Epithelial cell of prostate (primary cell): ENCODE data around the gene SEMA3C.

Experiments
- DNase-seq: peaks from one replicate; pipeline ENCODE4 v3.0.0-alpha.2; 2011; ENCODE audit warnings: low read depth, low spot score
- H3K27ac ChIP-seq: fragments of 450-650 bp; 2 replicates; pipeline ENCODE4 v1.5.1; 2017; ENCODE audit warnings: mild to moderate bottlenecking

Gene SEMA3C

GRCh38 chr7:80721883-80722615, 196.8 kb downstream of the SEMA3C start:
- peak; percentile 29 for DNase-seq
- H3K27ac ChIP-seq: peak overlapping the region; percentile 72

DNA sequence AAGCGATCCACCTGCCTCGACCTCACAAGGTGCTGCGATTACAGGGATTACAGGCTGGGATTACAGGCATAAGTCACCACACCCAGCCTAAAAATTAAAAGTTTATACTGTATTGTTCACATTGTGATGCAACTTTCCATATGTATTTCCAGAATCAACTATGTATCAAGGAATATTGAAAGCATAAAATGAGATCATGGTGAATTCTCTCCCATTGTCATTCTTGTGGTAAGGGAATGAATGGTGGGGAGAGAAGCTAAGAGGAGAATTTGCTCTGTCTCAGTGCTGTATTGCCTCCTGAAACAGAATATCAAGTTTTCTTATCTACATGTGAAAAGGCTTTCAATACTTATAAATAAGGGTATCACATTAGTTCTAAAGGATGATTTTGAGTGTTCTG, 198.7 kb downstream of the SEMA3C start:
- no peak overlapping the region for H3K27ac ChIP-seq
- no peak for DNase-seq

GRCh38 chr7:80719261-80719660, 199.6 kb downstream of the SEMA3C start:
- DNase-seq: peak; percentile 12
- no peak overlapping the region for H3K27ac ChIP-seq

GRCh38 chr7:80711531-80711930, 207.3 kb downstream of the SEMA3C start:
- no peak overlapping the region for H3K27ac ChIP-seq
- DNase-seq: no peak

DNA sequence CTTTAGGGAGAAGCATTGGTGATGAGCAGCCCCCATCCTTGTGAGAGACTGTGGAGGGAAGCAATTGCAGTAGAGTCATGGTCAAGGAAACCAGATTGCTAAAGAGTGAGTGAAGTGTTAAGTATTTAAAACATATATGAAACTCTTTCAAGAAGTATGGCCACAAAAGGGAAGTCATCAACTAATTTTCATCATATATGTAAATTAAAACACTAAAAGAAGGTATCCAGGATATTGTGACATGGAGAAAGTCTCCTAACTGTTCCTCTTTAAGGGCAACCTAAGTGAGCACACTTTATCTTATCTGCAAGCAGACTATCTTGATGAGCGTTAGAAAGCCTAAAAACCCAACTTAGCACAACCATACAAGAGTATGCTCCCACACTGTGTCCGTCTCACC, 210.7 kb downstream of the SEMA3C start:
- H3K27ac ChIP-seq: no peak overlapping the region
- DNase-seq: no peak

- DNase-seq: no peak
These were observed 211.5 kb downstream of the SEMA3C start for GRCh38 chr7:80707318-80707717.

DNA sequence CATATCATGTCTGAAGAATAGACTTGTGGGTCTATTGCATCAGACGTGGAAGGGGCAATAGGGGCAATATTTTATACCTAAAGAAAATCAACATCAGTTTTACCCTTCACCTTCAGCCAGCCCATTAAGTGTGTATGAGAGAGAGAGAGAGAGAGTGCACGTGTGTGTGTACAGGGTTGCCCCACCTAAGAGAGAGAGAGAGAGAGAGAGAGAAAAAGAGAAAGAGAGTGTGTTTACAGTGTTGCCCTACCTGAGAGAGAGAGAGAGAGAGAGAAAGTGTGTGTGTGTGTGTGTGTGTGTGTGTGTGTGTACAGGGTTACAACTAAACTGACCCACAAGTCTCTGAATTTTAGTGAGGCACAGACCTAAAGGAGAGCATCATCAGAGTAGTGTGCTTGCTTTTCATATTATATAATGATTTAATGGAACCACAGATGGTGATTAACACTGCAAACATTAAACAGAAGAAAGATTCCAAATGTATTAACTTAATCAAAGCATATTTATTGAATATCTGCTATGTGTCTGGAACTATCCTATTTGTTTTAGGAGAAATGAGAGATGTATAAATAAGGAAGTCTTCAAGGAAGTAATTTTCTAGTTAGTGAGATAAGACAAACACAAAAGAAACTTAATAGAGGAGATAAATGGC, 213.6 kb downstream of the SEMA3C start:
- no peak for DNase-seq
- H3K27ac ChIP-seq: no peak overlapping the region

More at GRCh38 chr7:80707318-80707717, 211.5 kb downstream of the SEMA3C start:
- H3K27ac ChIP-seq: no peak overlapping the region

GRCh38 chr7:80703272-80703671, 215.6 kb downstream of the SEMA3C start:
- DNase-seq: no peak
- no peak overlapping the region for H3K27ac ChIP-seq

DNA sequence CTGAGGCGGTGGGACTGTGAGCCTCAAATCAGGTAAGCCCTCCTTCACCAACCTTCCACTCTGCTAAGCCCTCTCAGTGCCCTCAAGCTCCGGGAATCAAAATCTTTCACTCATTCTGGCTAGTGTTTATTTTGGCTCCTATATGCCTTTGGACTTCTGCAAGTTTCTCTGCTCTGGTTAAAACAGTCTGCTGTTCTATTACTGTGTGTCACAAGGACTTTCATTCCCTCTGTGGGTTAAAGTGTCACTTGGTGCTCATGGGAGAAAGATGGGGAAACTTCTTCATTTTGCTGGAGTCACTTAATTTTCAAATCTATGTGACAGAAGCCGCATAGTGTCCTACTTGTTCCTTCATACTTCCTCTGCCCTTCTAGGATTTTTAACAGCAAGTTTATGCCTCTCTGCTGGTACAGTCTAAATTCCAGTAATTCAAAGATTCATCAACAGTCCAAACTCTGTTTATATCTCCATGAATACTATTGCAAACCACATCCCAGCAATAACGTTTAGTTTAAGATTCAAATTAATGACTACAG, 219.1 kb downstream of the SEMA3C start:
- no peak overlapping the region for H3K27ac ChIP-seq
- DNase-seq: no peak

DNA sequence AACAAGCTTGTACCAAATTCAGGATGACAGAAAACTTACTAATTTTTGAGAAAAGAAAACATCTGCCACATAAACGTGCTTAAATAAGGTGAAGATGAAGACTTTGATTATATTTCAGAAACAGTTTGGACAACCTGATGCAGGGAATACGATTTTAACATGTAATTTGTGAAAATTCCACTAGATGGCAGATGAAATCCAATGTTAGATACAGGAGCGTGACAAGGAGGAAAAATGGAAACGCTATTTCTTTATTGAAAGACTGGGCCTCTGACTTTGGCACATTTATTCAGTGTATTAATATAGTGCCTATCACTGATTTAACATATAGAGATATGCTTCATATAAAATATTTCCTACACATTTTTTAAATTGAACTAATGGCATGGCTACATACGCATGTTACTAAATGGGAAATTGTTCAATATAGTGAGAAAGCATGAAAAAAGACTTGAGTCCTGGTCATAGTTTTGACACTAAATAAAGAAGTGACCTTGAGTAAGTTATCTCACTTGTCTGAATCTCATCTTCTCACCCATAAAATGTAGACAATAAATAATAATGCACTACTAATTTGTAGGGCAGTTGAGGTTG, 219.7 kb downstream of the SEMA3C start:
- no peak overlapping the region for H3K27ac ChIP-seq
- DNase-seq: no peak
